ENCODE data around the gene DFFB. TPM values are rescaled to one million over a fixed set of nuclear protein-coding genes. Genes with fewer than 3 reads are reported as not detected.

The DFFB gene
- total RNA-seq, 1 experiment from 2014 or later: 4.8 TPM

DNA sequence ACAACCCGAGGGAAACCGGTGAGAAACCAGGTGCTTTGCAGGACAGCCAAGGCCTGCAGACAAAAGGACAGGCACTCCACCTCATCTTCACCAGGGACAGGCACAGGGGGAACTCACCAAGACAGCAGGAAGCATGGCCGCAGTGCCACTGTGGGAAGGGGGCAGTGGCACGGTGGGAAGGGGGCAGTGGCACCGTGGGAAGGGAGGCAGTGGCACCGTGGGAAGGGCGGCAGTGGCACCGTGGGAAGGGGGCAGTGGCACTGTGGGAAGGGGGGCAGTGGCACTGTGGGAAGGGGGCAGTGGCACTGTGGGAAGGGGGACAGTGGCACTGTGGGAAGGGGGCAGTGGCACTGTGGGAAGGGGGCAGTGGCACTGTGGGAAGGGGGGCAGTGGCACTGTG, 32.6 kb upstream of the DFFB start:
- no peak overlapping the region for H3K4me3 Mint-ChIP-seq (ENCODE audit: unreplicated experiment)
- ChIA-PET CTCF (no interaction called here), POLR2A (no interaction called here)
- H3K4me1 Mint-ChIP-seq (ENCODE audit: insufficient read depth, unreplicated experiment): no peaks in the 10 kb centered on the region
- TF ChIP-seq, protein P1, sequence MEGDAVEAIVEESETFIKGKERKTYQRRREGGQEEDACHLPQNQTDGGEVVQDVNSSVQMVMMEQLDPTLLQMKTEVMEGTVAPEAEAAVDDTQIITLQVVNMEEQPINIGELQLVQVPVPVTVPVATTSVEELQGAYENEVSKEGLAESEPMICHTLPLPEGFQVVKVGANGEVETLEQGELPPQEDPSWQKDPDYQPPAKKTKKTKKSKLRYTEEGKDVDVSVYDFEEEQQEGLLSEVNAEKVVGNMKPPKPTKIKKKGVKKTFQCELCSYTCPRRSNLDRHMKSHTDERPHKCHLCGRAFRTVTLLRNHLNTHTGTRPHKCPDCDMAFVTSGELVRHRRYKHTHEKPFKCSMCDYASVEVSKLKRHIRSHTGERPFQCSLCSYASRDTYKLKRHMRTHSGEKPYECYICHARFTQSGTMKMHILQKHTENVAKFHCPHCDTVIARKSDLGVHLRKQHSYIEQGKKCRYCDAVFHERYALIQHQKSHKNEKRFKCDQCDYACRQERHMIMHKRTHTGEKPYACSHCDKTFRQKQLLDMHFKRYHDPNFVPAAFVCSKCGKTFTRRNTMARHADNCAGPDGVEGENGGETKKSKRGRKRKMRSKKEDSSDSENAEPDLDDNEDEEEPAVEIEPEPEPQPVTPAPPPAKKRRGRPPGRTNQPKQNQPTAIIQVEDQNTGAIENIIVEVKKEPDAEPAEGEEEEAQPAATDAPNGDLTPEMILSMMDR (IDR thresholded peaks at IDR 0.05; ENCODE audit: unreplicated experiment): no peak
- intact Hi-C loops (cut with micrococcal nuclease): no loop called here
- H3K9me3 Mint-ChIP-seq (ENCODE audit: unreplicated experiment): no peaks in the 10 kb centered on the region
- no TSS peak for BruUV-seq (replicated peaks)
- H3K27ac Mint-ChIP-seq (ENCODE audit: low read depth, unreplicated experiment): no peak overlapping the region
- H3K36me3 Mint-ChIP-seq (ENCODE audit: insufficient read depth, unreplicated experiment): peaks cover 71% of the 10 kb centered on the region
- no peaks in the 10 kb centered on the region for H3K27me3 Mint-ChIP-seq (ENCODE audit: insufficient read depth, unreplicated experiment)
- no peak for DNase-seq (ENCODE audit: unreplicated experiment)

DNA sequence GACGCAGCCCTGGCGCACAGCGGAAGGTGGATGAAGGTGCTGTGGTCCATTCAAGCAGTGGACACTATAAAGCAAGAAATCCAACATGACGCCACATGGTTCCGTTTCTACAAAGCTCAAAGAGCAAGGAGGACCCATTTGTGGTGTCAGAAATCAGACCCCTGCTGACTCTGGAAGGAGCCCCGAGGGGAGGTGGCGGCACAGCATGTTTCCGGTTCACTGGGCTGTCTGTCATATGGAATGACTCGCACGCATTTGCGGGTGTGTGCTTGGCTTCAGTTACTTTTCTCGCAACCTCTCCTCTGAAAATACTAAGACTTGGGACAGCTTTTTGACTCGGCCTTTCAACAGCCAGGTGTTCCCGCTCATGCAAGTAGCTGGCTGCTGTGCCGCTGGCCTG, 31.9 kb upstream of the DFFB start:
- intact Hi-C loops (cut with micrococcal nuclease): no loop called here
- no peaks in the 10 kb centered on the region for H3K9me3 Mint-ChIP-seq (ENCODE audit: unreplicated experiment)
- POLR2A ChIA-PET: no interaction called here
- CTCF ChIA-PET: no interaction called here
- H3K27me3 Mint-ChIP-seq (ENCODE audit: insufficient read depth, unreplicated experiment): no peaks in the 10 kb centered on the region
- no peak for DNase-seq (ENCODE audit: unreplicated experiment)
- no peaks in the 10 kb centered on the region for H3K4me1 Mint-ChIP-seq (ENCODE audit: insufficient read depth, unreplicated experiment)
- H3K36me3 Mint-ChIP-seq (ENCODE audit: insufficient read depth, unreplicated experiment): peaks cover 71% of the 10 kb centered on the region
- TF ChIP-seq, protein P1 (IDR thresholded peaks at IDR 0.05; ENCODE audit: unreplicated experiment): no peak
- BruUV-seq (replicated peaks): no TSS peak
- no peak overlapping the region for H3K4me3 Mint-ChIP-seq (ENCODE audit: unreplicated experiment)
- H3K27ac Mint-ChIP-seq (ENCODE audit: low read depth, unreplicated experiment): no peak overlapping the region

DNA sequence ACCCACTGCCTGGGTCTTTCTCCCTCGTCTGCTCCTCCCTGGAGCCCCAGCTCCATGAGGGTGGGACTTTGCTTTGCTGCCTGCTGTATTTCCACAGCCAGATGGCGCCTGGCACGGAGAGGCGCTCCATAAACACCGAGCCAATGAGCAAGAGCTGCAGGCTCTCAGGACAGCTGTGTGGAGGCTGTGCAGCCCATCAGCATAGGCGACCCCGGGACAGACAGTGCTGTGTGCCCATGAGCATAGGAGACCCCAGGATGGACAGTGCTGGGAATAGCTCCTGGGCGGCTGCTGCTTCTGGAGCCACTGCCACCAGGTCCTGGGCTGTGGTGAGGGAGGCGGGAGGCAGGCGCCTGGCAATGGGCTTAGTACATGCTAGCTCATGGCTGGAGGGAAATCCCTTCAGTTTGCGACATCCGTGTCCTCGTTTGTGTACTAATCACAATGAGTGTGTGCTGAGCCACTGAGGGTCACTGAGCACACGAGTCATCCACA, 29.4 kb upstream of the DFFB start:
- Mint-ChIP-seq H3K36me3 (ENCODE audit: insufficient read depth, unreplicated experiment) (peaks cover 82% of the 10 kb centered on the region), H3K27me3 (ENCODE audit: insufficient read depth, unreplicated experiment) (no peaks in the 10 kb centered on the region), H3K4me1 (ENCODE audit: insufficient read depth, unreplicated experiment) (no peaks in the 10 kb centered on the region), H3K4me3 (ENCODE audit: unreplicated experiment) (no peak overlapping the region), H3K9me3 (ENCODE audit: unreplicated experiment) (no peaks in the 10 kb centered on the region), H3K27ac (ENCODE audit: low read depth, unreplicated experiment) (no peak overlapping the region)
- CTCF ChIA-PET: interaction anchor here (0.6 kb wide), 1 partner anchor 824 kb away, joined by 3 read pairs; no protein-coding TSS in a partner anchor
- no TSS peak for BruUV-seq (replicated peaks)
- intact Hi-C loops (cut with micrococcal nuclease): no loop called here
- POLR2A ChIA-PET: no interaction called here
- TF ChIP-seq, protein P1 (IDR thresholded peaks at IDR 0.05; ENCODE audit: unreplicated experiment): no peak
- no peak for DNase-seq (ENCODE audit: unreplicated experiment)

DNA sequence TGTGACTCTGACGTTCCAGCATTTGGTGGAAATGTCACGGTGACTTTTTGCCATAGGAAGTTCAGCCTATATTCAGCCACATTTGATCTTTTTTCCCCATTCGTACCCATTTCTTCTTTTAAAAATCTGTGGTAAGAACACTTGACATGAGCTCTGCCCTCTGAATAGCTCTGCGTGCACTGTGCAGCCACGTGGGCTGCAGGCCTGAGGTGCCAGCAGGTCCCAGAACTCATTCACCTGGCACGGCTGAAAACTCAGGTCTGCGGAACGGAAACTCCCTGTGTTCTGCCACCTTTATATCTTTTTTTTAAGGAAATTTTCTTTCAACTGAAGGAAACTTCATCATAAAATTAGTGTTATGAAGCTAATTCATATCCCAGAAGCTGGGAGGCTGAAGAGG, 28.9 kb upstream of the DFFB start:
- Mint-ChIP-seq H3K27me3 (ENCODE audit: insufficient read depth, unreplicated experiment) (no peaks in the 10 kb centered on the region), H3K4me1 (ENCODE audit: insufficient read depth, unreplicated experiment) (no peaks in the 10 kb centered on the region), H3K27ac (ENCODE audit: low read depth, unreplicated experiment) (no peak overlapping the region), H3K36me3 (ENCODE audit: insufficient read depth, unreplicated experiment) (peaks cover 85% of the 10 kb centered on the region), H3K4me3 (ENCODE audit: unreplicated experiment) (no peak overlapping the region), H3K9me3 (ENCODE audit: unreplicated experiment) (no peaks in the 10 kb centered on the region)
- no peak for DNase-seq (ENCODE audit: unreplicated experiment)
- ChIA-PET CTCF (interaction anchor here (0.6 kb wide), 1 partner anchor 823 kb away, joined by 3 read pairs; no protein-coding TSS in a partner anchor), POLR2A (no interaction called here)
- intact Hi-C loops (cut with micrococcal nuclease): no loop called here
- no TSS peak for BruUV-seq (replicated peaks)
- TF ChIP-seq, protein P1 (IDR thresholded peaks at IDR 0.05; ENCODE audit: unreplicated experiment): no peak

Measured in MCF 10A (cell line).